ENCODE data around the gene DPF3.
"Not testable (repeated sequence)": the region's sequence is repeated elsewhere in the genome, so short reads cannot be mapped to it uniquely, and the experiment has no call there.

The DPF3 gene

GRCh38 chr14:72879431-72879830, 14.5 kb downstream of the DPF3 start:
- POLR2A ChIA-PET = no interaction called here

GRCh38 chr14:72878746-72879145, 15.2 kb downstream of the DPF3 start:
- no peak for TF ChIP-seq ZNF384 (IDR thresholded peaks at IDR 0.05)
- DNase-seq (ENCODE audit: extremely low spot score) = no peak
- CTCF ChIA-PET = interaction anchor here (0.9 kb wide), 1 partner anchor 10 kb away, joined by 3 read pairs; no protein-coding TSS in a partner anchor
- POLR2A ChIA-PET = no interaction called here

More at GRCh38 chr14:72879431-72879830, 14.5 kb downstream of the DPF3 start:
- DNase-seq (ENCODE audit: extremely low spot score) = no peak
- TF ChIP-seq SP1 (IDR thresholded peaks at IDR 0.05) (no peak), PKNOX1 (IDR thresholded peaks at IDR 0.05) (no peak), ELF4 (IDR thresholded peaks at IDR 0.05) (no peak), BHLHE40 (IDR thresholded peaks at IDR 0.05; ENCODE audit: borderline replicate concordance) (no peak), TARDBP (IDR thresholded peaks at IDR 0.05) (no peak), FOXM1 (IDR thresholded peaks at IDR 0.05; ENCODE audit: borderline replicate concordance) (no peak), CTBP1 (IDR thresholded peaks at IDR 0.05; ENCODE audit: borderline replicate concordance) (no peak), ZNF384 (IDR thresholded peaks at IDR 0.05) (no peak), NFRKB (IDR thresholded peaks at IDR 0.05) (no peak), LEF1 (IDR thresholded peaks at IDR 0.05; ENCODE audit: borderline replicate concordance) (no peak), SUZ12 (IDR thresholded peaks at IDR 0.05) (no peak), HDGF (IDR thresholded peaks at IDR 0.05; ENCODE audit: borderline replicate concordance) (no peak), L3MBTL2 (conservative IDR thresholded peaks at IDR 0.05) (no peak), FOXA1 (IDR thresholded peaks at IDR 0.05) (no peak), FOXK2 (IDR thresholded peaks at IDR 0.05) (no peak), ARNT (IDR thresholded peaks at IDR 0.05) (no peak)
- CTCF ChIA-PET = no interaction called here

- ChIA-PET CTCF (interaction anchor here (0.6 kb wide), 2 partner anchors 10 to 34 kb away, joined by 3 to 6 read pairs; no protein-coding TSS in a partner anchor), POLR2A (no interaction called here)
- TF ChIP-seq FOXA1 (IDR thresholded peaks at IDR 0.05) (no peak), PKNOX1 (IDR thresholded peaks at IDR 0.05) (no peak), L3MBTL2 (conservative IDR thresholded peaks at IDR 0.05) (no peak), ZNF384 (IDR thresholded peaks at IDR 0.05) (no peak), SP1 (IDR thresholded peaks at IDR 0.05) (no peak), ARNT (IDR thresholded peaks at IDR 0.05) (no peak), FOXM1 (IDR thresholded peaks at IDR 0.05; ENCODE audit: borderline replicate concordance) (no peak), HDGF (IDR thresholded peaks at IDR 0.05; ENCODE audit: borderline replicate concordance) (no peak), FOXK2 (IDR thresholded peaks at IDR 0.05) (no peak), SUZ12 (IDR thresholded peaks at IDR 0.05) (no peak), CTBP1 (IDR thresholded peaks at IDR 0.05; ENCODE audit: borderline replicate concordance) (no peak), TARDBP (IDR thresholded peaks at IDR 0.05) (no peak), ELF4 (IDR thresholded peaks at IDR 0.05) (no peak), NFRKB (IDR thresholded peaks at IDR 0.05) (no peak), LEF1 (IDR thresholded peaks at IDR 0.05; ENCODE audit: borderline replicate concordance) (no peak), BHLHE40 (IDR thresholded peaks at IDR 0.05; ENCODE audit: borderline replicate concordance) (no peak)
- DNase-seq (ENCODE audit: extremely low spot score) = no peak
These were observed 17.2 kb downstream of the DPF3 start for GRCh38 chr14:72876710-72877063.

GRCh38 chr14:72876005-72876709, 17.7 kb downstream of the DPF3 start:
- DNase-seq (ENCODE audit: extremely low spot score) = no peak
- ChIA-PET CTCF (interaction anchor here (0.6 kb wide), 2 partner anchors 9 to 35 kb away, joined by 3 to 6 read pairs; no protein-coding TSS in a partner anchor), POLR2A (no interaction called here)
- TF ChIP-seq HDGF (IDR thresholded peaks at IDR 0.05; ENCODE audit: borderline replicate concordance) (no peak), FOXM1 (IDR thresholded peaks at IDR 0.05; ENCODE audit: borderline replicate concordance) (no peak), NFRKB (IDR thresholded peaks at IDR 0.05) (no peak), FOXA1 (IDR thresholded peaks at IDR 0.05) (no peak), SUZ12 (IDR thresholded peaks at IDR 0.05) (no peak), PKNOX1 (IDR thresholded peaks at IDR 0.05) (no peak), ARNT (IDR thresholded peaks at IDR 0.05) (no peak), FOXK2 (IDR thresholded peaks at IDR 0.05) (no peak), L3MBTL2 (conservative IDR thresholded peaks at IDR 0.05) (no peak), ELF4 (IDR thresholded peaks at IDR 0.05) (no peak), TARDBP (IDR thresholded peaks at IDR 0.05) (no peak), CTBP1 (IDR thresholded peaks at IDR 0.05; ENCODE audit: borderline replicate concordance) (no peak), ZNF384 (IDR thresholded peaks at IDR 0.05) (no peak), SP1 (IDR thresholded peaks at IDR 0.05) (no peak), LEF1 (IDR thresholded peaks at IDR 0.05; ENCODE audit: borderline replicate concordance) (no peak), BHLHE40 (IDR thresholded peaks at IDR 0.05; ENCODE audit: borderline replicate concordance) (no peak)

GRCh38 chr14:72870878-72871277, 23.0 kb downstream of the DPF3 start:
- DNase-seq (ENCODE audit: extremely low spot score); CTCF ChIA-PET; POLR2A ChIA-PET: not testable (repeated sequence)

GRCh38 chr14:72869407-72870329, 24.2 kb downstream of the DPF3 start:
- DNase-seq (ENCODE audit: extremely low spot score) = no peak
- POLR2A ChIA-PET = no interaction called here
- TF ChIP-seq ARNT (IDR thresholded peaks at IDR 0.05) (no peak), ZNF384 (IDR thresholded peaks at IDR 0.05) (no peak), NFRKB (IDR thresholded peaks at IDR 0.05) (no peak), FOXK2 (IDR thresholded peaks at IDR 0.05) (no peak), SUZ12 (IDR thresholded peaks at IDR 0.05) (no peak), PKNOX1 (IDR thresholded peaks at IDR 0.05) (no peak), SP1 (IDR thresholded peaks at IDR 0.05) (no peak), LEF1 (IDR thresholded peaks at IDR 0.05; ENCODE audit: borderline replicate concordance) (no peak), ELF4 (IDR thresholded peaks at IDR 0.05) (no peak), HDGF (IDR thresholded peaks at IDR 0.05; ENCODE audit: borderline replicate concordance) (no peak), CTBP1 (IDR thresholded peaks at IDR 0.05; ENCODE audit: borderline replicate concordance) (no peak), BHLHE40 (IDR thresholded peaks at IDR 0.05; ENCODE audit: borderline replicate concordance) (no peak), L3MBTL2 (conservative IDR thresholded peaks at IDR 0.05) (no peak), FOXM1 (IDR thresholded peaks at IDR 0.05; ENCODE audit: borderline replicate concordance) (no peak)
- CTCF ChIA-PET = no interaction called here

All from HEK293T (cell line).